Right lung (tissue), 5 donors: Measurements from ENCODE around the gene PATZ1. TPM values are rescaled to one million over a fixed set of nuclear protein-coding genes. Genes with fewer than 3 reads are reported as not detected.
"Not testable (repeated sequence)": the region's sequence is repeated elsewhere in the genome, so short reads cannot be mapped to it uniquely, and the experiment has no call there.

Experiments used
- DNase-seq, 2 donors: peaks; one replicate each; pipeline ENCODE4 v3.0.0-alpha.2; 2013
- polyA plus RNA-seq, 5 donors: library from polyadenylated mRNA; unstranded; fragments of 120-200 nt; gene quantifications; one replicate each; pipeline versions ENCODE4 v1.2.1 to v1.2.3, GENCODE V29; 2013; ENCODE audit warnings: inconsistent platforms in 1 of 5, low replicate concordance in 1 of 5; ENCODE audit not compliant: insufficient read length in 5 of 5, insufficient read depth in 1 of 5

PATZ1 gene
- polyA plus RNA-seq, 5 donors = 58.9 to 76.5 (median 65.2) TPM

GRCh38 chr22:31326877-31327276 lies 19.3 kb downstream of the PATZ1 start:
- DNase-seq = no peak

GRCh38 chr22:31323578-31324550 lies 22.3 kb downstream of the PATZ1 start:
- DNase-seq = no peak

GRCh38 chr22:31321421-31321820 lies 24.7 kb downstream of the PATZ1 start:
- peak; percentile 25 to 27 for DNase-seq

GRCh38 chr22:31314220-31314619 lies 31.9 kb downstream of the PATZ1 start:
- DNase-seq = not testable (repeated sequence)

GRCh38 chr22:31313366-31314147 lies 32.6 kb downstream of the PATZ1 start:
- peak; percentile 76 to 84 for DNase-seq

- no peak for DNase-seq
Observed at GRCh38 chr22:31308181-31308580, 38.0 kb downstream of the PATZ1 start.

- no peak for DNase-seq
Observed at GRCh38 chr22:31305194-31305593, 41.0 kb downstream of the PATZ1 start.

GRCh38 chr22:31302537-31302936 lies 43.6 kb downstream of the PATZ1 start:
- DNase-seq = no peak

GRCh38 chr22:31302006-31302405 lies 44.1 kb downstream of the PATZ1 start:
- no peak for DNase-seq

- DNase-seq = no peak
Observed at GRCh38 chr22:31300896-31301295, 45.2 kb downstream of the PATZ1 start.

- DNase-seq = no peak
Observed at GRCh38 chr22:31295831-31296657, 50.1 kb downstream of the PATZ1 start.

- DNase-seq = no peak
Observed at GRCh38 chr22:31295360-31295759, 50.8 kb downstream of the PATZ1 start.

- DNase-seq = peak; percentile 79 to 80
Observed at GRCh38 chr22:31292236-31292989, 53.7 kb downstream of the PATZ1 start, which contains the start of gene PIK3IP1. PIK3IP1 (minus strand) TSS chr22:31292488; CDS start chr22:31292344, 144 bp downstream.

GRCh38 chr22:31291481-31292235 lies 54.5 kb downstream of the PATZ1 start:
- DNase-seq = no peak

GRCh38 chr22:31290494-31291471 lies 55.4 kb downstream of the PATZ1 start:
- peak; percentile 88 to 89 for DNase-seq

GRCh38 chr22:31289344-31289743 lies 56.8 kb downstream of the PATZ1 start:
- no peak for DNase-seq

GRCh38 chr22:31288496-31289240 lies 57.5 kb downstream of the PATZ1 start:
- DNase-seq = no peak
